CD4-positive, alpha-beta T cell treated with Interleukin-4 for 4 hours (primary cell): ENCODE measurements around the gene ZNF263.
"Not testable (repeated sequence)": the region's sequence is repeated elsewhere in the genome, so short reads cannot be mapped to it uniquely, and the experiment has no call there.

Source experiments
- DNase-seq: peaks from one replicate; pipeline ENCODE4 v3.0.0-alpha.2; 2020

ZNF263 gene

DNA sequence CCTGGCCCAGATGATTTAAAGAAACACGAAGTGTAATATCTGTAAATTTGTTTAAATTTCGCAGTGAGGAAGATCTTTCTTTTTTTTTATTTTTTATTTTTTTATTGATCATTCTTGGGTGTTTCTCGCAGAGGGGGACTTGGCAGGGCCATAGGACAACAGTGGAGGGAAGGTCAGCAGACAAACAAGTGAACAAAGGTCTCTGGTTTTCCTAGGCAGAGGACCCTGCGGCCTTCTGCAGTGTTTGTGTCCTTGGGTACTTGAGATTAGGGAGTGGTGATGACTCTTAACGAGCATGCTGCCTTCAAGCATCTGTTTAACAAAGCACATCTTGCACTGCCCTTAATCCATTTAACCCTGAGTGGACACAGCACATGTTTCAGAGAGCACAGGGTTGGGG lies 12.6 kb upstream of the ZNF263 start:
- DNase-seq, result not testable (repeated sequence)

DNA sequence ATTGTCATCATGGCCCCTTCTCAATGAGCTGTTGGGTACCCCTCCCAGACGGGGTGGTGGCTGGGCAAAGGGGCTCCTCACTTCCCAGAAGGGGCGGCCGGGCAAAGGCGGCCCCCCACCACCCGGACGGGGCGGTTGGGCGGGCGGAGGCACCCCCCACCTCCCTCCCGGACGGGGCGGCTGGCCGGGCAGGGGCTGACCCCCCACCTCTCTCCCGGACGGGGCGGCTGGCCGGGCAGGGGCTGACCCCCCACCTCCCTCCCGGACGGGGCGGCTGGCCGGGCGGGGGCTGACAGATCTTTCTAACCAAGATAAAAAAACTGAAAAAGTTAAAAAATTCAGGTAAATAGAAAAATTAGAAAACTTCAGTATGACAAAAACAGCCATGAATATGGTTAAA lies 12.0 kb upstream of the ZNF263 start:
- not testable (repeated sequence) for DNase-seq

DNA sequence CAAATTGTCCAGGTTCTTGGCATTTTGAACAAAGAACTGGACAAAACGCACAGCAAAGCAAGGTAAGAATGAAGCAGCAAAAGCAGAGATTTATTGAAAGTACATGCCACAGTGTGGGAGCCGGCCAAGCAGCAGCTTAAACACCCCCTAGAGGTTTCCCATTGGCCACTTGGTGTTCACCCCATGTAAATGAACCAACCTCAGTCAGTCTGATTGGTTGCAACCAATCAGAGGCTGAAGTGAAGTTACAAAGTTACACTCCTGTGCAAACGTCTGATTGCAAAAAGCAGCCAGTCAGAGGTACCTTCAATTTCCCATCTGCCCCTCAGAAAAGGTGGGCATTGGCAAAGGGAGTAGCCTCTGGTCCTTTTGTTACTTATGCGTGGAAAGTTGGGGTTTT lies 8.8 kb upstream of the ZNF263 start:
- no peak for DNase-seq

DNA sequence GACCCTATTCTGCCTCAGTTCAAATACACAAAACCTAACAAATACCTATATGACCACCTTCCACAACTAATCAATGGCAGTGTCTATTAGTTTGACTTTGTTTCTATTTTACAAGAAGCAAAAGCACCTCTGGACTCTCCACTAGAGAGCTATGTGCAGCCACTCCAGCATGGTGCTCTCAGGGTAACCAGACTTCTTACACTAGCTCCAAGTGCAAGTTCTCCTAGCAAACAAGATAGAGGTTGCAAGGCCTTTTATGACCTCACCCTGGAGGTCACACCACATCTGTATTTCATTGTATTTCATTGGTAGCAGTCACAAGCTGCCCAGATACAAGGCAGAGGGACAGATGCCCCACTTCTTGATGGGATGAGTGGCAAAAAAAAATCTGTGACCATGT lies 8.3 kb upstream of the ZNF263 start:
- DNase-seq, result no peak

DNA sequence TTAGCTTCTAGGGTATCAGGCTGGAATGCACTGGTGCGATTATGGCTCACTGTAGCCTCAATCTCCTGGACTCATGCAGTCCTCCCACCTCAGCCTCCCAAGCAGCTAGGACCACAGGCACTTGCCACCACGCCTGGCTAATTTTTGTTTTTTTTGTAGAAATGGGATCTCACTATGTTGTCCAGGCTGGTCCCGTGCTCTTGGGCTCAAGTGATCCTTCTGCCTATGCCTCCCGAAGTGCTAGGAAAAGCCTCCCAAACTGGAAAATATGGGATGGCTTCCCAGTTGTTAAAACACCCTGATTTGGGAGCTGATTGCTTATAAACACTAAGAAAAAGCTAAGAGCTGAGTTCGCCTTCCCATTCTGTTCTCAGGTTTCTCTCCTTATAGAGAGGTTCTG lies 6.6 kb upstream of the ZNF263 start:
- DNase-seq, result no peak

DNA sequence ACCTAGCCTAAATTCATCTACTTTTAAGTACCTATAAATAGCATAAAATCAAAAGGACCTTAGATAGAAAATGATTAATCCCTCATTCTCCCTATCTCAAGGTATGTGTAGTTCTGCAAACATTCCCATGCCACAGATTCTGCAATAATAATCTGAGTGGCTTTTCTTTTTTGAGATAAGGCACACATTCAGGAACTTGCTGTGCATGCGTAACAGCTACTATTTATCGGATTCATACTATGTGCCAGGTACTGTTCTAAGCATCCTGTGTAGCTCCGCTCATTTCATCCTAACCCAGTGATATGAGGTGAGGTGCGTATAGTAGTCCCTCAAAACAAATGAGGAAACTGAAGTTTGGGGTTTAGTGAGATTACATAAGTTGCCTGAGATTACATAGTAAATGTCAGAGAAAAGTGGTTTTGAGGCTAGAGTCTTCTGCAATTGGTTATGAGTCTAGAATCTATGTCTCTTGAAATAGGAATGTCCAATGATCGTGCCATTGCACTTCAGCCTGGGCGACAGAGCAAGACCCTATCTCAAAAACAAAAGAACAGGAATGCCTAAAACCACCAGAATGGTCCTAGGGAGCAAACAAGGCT lies 2.0 kb upstream of the ZNF263 start:
- no peak for DNase-seq

DNA sequence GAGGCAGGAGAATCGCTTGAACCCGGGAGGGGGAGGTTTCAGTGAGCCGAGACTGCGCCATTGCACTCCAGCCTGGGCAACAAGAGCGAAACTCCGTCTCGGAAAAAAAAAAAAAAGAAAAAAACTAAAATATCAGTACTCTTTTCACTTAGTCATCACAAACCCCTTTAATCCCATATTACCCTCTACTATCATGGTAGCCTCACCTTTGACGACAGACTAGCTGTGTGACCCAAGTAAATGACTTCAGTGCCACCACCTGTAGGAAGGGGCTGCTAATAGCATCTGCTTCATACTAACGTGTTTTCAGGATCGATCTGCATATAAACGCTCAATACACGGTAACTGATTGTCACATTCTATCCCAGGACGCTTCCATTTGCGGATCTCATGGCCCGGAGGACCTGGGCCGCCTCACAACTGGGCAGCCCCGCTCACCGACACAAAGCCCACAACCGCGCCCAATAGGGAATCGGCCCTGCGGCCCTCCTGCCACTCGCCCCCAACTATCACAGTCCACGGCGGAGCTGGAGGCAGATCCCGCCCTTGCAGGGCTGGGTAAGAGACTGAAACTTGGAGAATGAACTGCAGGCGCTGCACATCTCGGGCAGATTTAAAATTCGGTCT lies 1.1 kb upstream of the ZNF263 start:
- DNase-seq, result no peak

DNA sequence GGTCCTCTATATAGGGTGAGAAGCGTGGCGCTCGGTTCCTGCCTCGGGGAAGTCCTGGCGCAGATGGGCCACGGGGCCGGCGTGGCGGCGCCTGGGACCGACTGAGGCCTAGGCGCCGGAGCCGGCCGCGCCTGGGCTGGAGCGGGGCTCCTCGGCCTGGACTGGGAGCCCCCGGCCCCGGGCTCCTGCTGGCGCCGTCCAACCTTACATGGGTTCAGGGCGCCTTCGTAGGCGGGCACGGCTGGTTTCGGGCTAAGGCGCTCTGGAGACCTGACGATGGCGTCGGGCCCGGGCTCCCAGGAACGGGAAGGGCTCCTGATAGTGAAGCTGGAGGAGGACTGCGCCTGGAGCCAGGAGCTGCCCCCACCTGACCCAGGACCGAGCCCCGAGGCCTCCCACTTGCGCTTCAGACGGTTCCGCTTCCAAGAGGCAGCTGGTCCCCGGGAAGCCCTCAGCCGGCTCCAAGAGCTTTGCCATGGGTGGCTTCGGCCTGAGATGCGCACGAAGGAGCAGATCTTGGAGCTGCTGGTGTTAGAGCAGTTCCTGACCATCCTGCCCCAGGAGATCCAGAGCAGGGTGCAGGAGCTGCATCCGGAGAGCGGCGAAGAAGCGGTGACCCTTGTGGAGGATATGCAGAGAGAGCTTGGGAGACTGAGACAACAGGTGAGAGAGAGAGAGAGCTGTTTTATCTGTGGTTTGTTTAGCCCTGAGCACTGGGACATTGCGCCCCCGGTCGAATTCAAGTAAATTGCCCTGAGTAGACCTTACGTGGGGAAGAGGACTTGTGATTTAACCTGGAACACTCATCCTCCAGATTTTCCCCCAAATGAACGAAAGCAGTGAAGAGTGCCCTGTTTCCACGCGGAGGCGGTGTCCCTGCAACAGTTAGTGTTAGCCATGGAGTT lies 504 bp downstream of the ZNF263 start:
- no peak for DNase-seq

DNA sequence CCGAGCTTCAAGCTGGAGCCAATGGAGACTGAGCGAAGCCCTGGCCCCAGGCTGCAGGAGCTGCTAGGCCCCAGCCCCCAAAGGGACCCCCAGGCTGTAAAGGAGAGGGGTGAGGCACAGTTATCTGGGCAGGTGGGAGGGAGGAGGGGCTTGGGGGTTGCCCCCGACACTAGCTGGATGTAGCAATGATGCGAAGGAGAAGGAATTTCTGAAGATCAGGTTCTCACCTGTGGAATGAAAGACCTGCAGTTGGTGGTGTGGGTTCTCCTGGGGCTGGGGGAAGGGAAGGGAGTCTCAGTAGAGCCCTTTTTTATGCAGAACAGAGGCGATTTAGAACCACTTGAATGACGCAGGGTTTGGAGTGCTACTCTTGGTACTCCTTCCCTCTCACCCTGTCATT lies 1.8 kb downstream of the ZNF263 start:
- no peak for DNase-seq

DNA sequence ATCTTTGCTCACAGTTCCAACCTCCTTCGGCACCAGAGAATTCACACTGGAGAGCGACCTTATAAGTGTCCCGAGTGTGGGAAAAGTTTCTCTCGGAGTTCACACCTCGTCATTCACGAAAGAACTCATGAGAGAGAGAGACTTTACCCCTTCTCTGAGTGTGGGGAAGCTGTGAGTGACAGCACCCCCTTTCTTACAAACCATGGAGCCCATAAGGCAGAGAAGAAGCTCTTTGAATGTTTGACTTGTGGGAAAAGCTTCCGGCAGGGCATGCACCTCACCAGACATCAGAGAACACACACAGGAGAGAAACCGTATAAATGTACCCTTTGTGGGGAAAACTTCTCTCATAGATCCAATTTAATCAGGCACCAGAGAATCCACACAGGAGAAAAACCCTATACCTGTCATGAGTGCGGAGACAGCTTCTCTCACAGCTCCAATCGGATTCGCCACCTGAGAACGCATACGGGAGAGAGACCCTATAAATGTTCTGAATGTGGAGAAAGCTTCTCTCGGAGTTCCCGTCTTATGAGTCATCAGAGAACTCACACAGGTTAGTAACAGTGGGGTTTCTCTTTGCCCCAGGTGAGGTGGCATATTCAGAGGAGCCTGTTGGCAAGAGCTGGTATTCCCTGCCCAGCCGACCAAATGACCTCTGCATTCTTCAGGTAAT lies 6.8 kb downstream of the ZNF263 start:
- no peak for DNase-seq

DNA sequence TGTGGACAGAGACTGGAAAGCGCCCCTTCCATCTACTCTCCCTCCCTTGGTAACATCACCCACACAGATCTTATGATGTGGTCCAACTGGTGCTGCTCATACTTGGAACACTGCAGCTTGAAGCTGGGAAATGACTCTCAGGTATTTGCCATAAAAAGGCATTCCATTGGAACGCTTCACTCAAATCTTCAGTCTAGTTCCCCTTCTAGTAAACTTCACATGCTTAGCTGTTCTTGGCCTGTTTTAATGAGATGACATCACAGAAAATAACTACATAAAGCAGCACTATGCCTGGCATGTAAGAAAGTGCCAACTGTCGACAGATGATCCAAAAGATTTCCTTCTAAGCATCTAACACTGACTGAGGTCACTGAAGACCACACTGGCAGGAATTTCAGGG lies 9.3 kb downstream of the ZNF263 start:
- no peak for DNase-seq

DNA sequence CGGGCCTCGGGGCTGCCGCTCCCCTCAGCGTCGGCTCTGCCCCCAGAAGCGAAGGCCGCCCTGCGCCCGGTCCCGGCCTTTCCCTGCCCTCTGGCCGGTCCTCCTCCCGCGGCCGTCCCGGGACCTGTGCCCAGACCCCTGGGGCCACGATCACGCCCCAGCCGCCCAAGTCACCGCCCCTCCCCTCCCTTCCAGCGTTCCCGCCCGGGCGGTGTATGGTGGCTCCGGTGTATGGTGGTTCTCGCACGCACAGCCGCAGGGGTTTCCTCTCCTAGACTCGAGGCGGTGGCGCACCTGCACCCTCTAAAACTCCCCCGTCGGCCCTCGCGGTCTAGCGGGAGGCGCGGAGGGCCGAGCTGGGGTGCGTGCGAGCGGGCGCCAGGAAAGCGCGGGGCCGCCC lies 11.9 kb downstream of the ZNF263 start:
- no peak for DNase-seq

DNA sequence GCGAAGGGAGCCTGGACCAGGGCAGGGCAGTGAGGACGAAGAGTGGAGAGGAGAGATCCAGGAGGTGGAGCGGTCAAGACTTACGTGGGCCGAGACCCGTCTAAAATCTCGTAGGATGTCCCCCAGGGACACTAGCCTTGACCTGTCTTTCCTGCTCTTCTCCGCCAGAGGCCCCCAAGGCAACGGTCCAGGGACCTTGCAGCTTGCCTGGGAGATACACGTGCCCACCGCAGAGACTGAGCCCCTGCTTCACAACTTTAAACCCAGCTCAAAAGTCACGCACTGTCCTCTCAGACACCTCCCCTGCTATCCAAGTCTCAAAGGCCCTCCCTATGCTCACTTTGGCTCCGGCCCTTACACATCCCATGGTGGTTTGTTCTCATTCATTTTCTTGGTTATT lies 12.5 kb downstream of the ZNF263 start:
- no peak for DNase-seq

DNA sequence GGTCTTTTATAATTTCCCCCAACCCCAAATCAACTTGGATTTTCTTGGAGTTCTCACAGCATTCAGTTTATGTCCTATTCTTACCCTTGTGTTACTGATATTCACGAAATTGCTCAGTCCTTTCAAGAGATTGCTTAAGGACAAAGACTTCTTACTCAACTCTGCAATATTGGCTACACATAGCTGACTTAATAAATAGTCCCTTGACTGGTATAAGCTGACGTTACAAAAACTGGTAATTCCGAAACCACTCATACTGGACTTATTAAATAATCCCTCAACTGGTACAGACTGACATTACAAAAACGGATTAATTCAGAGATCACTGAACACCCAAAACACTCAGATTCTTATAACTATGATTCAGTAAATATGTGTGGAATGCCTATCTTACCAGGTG lies 21.1 kb downstream of the ZNF263 start:
- DNase-seq, result no peak

DNA sequence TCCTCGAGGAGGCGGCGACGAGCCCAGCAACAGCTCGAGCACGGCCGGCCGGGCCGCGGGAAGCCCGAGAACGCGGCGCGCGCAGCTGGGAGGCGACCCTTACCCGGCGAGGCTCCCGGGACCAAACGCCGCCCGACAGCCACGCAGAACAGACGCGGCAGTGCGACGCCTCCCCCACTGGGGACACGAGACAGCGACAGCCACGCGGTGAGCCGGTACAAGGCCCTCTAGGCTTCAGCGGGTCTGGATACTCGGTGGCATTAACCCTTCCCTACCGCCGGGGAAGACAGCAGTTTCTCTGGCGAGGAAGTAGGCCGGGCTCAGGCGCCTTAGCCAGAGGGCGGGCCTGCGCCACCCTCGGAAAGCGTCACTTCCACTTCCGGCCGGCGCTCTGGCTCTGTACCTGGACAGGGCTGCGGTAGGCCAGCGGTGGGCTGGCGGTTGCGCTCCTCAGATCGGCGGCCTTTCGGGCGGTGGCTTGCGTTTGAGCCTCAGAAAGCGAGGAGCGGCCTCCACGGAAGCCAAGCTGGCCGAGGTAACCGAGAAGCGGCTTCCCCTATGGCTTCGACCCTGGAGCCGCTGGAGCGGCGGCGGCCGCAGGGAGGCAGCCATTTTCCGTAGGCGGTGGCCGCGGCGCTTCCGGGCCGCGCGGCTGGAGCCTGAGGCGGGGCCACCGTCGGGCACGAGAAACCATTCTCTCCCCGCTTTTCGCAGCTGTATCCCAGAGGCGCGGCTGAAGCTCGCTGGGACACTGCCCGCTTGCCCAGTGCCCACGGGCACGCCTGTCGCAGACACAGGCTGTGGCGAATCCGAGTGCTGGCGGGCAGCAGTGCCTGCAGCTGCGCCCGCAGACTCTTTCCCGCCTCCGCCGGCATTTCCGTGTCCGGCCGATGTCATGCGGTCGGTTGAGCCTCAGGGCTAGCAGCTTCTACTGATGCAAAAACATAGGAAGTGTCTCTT lies 22.1 kb downstream of the ZNF263 start, which contains the start of the genes TIGD7 and ZNF75A:
TIGD7 (minus strand) TSS at position 322 of the 960 bp plus-strand sequence. CDS start 4,816 bp downstream, outside the sequence.
ZNF75A (plus strand) TSS at position 389 of the 960 bp plus-strand sequence. CDS start 2,932 bp downstream, outside the sequence.
- DNase-seq, result peak; percentile 89

DNA sequence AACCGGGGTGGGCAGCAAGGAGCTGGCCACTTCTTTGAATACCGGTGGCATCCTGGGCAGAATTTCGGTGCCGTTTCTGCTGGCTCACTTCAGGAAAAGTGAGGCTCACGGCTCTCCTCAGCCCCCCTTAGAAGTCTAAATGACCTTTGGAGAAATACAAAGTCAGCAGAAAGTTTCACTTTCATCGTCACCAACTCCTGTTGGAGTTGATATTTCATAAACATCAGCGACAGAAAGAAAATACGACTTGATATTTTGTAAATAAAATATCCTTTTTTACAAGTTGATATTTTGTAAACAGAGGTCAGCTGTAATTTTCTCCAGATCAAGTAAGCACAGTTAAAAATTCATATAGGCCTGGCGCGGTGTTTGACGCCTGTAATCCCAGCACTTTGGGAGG lies 22.8 kb downstream of the ZNF263 start:
- no peak for DNase-seq

DNA sequence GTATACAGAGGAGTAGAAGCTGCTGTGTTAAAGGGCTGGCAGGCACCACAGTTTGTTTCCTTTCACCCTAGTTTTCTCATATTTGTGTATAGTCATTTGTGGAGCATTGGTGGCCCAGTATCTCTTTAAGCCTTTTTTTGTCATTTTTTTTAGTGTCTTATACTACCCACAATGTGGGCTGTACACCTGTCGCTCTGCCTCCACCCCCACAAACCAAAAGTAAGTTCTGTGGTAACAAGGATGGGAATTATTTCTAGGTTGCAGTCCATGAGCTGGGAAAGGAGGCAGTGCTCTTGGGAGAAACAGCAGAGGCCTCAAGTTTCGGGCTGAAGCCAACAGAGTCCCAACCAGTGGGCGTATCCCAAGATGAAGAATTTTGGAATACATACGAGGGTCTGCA lies 28.2 kb downstream of the ZNF263 start:
- DNase-seq, result no peak

DNA sequence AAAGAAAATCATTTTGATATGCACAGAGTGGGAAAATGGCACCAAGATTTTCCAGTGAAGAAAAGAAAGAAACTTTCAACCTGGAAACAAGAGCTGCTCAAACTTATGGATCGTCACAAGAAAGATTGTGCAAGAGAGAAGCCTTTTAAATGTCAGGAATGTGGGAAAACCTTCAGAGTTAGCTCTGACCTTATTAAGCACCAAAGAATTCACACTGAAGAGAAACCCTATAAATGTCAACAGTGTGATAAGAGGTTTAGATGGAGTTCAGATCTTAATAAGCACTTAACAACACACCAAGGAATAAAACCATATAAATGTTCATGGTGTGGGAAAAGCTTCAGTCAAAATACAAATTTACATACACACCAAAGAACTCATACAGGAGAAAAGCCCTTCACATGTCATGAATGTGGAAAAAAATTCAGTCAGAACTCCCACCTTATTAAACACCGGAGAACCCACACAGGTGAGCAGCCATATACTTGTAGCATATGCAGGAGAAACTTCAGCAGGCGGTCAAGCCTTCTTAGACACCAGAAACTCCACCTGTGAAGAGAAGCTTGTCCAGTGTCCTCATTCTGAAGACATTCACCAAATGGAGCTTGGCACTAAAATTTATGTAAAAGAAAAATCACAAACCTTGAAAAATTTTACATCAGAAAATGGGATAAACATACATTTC lies 34.2 kb downstream of the ZNF263 start:
- no peak for DNase-seq

DNA sequence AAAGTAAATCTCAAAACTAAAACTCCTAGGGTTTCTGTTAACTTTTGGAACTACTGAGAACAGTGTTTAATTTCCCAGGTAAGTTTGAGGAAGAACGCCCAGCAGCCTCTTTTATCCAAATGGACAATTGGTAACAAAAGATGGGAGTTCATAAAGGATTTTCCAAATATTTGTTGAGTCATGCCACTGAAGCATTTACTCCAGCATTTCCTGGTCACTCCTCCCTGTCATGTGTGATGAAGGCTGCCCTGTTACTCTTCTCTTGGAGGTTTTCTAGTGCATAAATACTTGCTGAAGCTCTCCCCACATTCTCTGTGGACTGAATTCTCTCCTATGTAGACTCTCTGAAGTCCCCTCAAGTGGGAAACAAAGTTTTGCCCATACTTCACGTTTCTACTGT lies 38.5 kb downstream of the ZNF263 start:
- no peak for DNase-seq

DNA sequence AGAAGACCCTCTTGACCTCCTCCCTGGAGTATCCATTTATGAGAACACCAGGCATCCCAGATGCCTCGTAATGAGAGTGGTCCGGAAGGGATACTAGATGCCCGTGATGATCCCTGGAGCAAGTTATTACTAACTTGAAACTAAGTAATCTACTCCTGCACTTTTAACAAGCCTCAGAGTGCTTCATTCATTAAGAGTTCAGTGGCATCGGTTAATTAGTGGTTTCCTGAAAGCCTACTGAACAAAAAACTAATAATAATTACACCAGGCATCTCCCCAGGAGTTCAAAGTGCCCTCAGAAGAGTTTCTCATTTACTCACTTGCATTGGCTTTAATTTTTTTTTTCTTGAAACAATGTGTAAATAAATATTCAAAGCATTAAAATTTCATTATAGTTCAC lies 44.2 kb downstream of the ZNF263 start:
- no peak for DNase-seq

DNA sequence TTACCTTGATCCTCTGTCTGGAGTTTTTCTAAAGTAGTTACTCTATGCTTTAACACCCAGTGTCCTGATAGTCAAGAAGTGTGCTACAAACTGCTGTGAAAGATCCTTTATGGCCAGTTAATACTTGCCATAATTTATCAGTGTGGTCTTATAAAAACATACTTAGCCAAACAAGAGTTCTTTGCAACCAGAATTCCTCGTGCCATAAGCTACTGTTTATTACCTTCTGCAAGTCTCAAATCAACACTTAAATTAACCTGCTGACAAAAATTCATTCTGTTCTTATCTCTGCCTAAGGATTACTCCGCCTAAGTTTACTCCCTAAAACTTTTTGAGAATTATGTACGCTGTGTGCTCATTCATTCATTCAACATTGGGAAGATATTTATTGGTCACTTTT lies 44.8 kb downstream of the ZNF263 start:
- DNase-seq, result no peak
